ENCODE results near the gene WNT3A.

The WNT3A gene

DNA sequence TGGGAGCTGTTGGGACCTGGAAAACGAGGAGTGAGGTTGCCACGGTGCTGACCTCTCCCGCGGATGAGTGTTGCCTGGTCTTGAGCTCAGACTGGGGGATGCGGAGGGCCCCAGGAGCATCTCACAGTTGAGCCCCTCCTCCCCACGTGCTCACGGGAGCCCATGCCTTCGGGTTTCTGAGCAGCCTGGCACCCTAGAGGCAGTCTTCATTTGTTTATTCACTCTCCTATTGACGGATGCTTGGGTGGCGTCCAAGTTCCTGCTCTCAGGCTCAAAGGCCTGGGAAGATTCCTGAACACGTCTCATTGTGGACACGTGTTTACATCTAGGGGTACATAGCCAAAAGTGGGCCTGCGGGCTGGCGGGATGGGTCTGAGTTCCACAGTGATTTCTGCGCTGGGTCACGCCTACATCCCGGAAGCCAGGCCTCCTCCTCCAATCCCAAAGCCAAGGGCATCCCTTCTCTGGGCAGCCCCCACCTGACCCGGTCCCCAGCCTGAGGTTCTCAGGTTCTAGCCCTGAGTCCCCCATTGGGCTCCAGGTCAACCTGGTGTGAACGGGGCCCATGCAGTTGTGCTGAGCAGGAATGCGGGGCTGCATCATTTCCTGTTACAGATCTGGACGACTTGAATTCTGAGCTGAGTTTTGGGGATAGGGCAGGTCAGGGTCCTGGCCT, 14.7 kb downstream of the WNT3A start:
- TF ChIP-seq, protein P1, sequence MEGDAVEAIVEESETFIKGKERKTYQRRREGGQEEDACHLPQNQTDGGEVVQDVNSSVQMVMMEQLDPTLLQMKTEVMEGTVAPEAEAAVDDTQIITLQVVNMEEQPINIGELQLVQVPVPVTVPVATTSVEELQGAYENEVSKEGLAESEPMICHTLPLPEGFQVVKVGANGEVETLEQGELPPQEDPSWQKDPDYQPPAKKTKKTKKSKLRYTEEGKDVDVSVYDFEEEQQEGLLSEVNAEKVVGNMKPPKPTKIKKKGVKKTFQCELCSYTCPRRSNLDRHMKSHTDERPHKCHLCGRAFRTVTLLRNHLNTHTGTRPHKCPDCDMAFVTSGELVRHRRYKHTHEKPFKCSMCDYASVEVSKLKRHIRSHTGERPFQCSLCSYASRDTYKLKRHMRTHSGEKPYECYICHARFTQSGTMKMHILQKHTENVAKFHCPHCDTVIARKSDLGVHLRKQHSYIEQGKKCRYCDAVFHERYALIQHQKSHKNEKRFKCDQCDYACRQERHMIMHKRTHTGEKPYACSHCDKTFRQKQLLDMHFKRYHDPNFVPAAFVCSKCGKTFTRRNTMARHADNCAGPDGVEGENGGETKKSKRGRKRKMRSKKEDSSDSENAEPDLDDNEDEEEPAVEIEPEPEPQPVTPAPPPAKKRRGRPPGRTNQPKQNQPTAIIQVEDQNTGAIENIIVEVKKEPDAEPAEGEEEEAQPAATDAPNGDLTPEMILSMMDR (conservative IDR thresholded peaks at IDR 0.05), result no peak
- TF ChIP-seq ZFX (IDR thresholded peaks at IDR 0.05), result no peak
- H3K27ac ChIP-seq, result no peak overlapping the region

DNA sequence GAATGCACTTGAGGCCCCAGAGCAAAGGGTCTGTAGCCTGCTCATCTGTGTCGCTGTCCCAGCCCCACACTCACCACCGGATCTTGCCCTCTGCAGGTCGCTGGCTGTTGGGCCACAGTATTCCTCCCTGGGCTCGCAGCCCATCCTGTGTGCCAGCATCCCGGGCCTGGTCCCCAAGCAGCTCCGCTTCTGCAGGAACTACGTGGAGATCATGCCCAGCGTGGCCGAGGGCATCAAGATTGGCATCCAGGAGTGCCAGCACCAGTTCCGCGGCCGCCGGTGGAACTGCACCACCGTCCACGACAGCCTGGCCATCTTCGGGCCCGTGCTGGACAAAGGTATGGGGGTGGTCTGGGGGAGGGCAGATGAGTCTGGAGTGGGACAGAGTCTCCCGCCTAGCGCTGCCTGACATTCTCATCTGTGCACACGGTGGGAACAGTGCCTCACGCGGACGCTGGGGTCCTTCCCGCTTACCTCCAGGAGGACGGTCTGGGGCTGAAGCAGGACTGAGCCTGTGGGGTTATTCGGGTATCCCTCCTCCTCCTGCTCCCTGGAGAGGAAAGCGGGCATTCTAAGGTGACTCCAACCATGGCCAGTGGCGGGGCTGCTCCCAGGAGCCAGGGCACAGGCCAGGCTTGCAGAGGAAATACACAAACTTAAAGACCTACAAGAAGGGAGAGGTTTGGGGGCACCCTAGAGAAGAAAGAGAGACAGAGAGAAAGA, 15.9 kb downstream of the WNT3A start:
- TF ChIP-seq, protein P1 (conservative IDR thresholded peaks at IDR 0.05), result no peak
- no peak overlapping the region for H3K27ac ChIP-seq

DNA sequence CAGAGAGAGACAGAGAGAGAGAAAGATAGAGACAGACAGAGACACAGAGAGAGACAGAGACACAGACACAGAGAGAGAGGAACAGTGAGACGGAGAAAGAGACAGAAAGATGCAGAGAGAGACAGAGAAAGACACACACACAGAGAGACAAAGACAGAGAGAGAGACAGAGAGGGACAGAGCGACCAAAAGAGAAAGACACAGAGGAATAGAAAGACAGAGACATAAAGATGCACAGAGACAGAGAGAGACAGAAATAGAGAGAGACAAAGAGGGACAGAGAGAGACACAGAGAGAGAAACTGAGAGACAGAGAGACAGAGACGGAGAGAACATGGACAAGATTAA, 16.5 kb downstream of the WNT3A start:
- no peak overlapping the region for H3K27ac ChIP-seq
- TF ChIP-seq ZFX (IDR thresholded peaks at IDR 0.05), result no peak
- TF ChIP-seq, protein P1 (conservative IDR thresholded peaks at IDR 0.05), result no peak

DNA sequence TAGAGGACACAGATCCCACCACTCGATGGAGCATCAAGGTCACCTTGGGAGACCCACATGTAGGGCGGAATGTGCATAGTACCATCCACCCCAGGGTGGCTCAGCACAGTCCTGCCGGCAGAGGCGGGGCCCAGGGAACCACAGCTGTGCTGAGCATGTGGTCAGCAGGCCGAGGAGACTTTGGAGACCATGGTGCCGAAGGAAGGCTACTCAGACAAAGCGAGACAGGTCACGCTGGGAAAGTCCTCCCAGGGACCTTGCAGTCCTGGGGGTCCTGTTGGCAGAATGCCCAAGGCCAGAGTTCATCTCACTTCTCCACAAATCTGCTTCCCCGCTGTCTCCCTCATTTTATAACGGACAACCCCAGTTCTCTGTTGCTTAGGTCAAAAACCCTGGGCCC, 22.5 kb downstream of the WNT3A start:
- no peak for TF ChIP-seq ZFX (IDR thresholded peaks at IDR 0.05)
- TF ChIP-seq, protein P1 (conservative IDR thresholded peaks at IDR 0.05), result no peak
- H3K27ac ChIP-seq, result no peak overlapping the region

DNA sequence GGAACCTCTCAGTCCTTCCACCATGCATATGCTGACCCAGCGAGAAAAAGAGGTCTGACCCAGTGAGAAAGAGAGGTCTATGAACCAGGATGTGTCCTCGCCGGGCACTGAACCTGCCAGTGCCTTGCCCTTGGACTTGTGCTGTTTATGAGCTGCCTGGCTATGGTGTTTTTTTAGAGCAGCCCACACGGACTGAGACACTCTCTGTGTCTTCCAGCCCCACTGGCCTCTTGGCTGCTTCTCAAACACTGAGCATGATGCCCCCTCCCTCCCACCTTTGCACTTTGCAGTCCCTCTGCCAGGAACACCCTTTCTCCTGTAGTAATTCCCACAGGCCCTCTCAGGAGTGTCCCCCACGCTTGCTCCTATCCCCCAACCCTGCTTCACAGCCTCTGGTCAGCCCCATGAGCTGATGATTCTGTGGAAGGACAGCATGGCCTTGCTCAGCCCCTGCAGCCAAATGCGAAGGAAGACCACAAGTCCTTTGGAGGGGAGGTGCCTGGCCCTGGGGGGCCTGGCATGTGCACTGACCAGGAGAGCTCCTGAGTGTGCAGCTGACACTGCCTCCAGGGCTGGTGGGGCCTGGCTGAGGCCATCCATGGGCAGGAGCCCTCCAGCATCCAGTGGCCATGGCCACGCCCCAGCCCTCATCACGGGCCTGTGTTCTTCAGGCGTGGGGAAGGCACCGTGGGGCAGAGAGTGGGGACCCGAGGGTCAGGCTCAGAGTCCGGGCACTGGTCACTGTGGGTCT, 23.8 kb downstream of the WNT3A start:
- TF ChIP-seq, protein P1 (conservative IDR thresholded peaks at IDR 0.05), result no peak
- no peak for TF ChIP-seq ZFX (IDR thresholded peaks at IDR 0.05)
- no peak overlapping the region for H3K27ac ChIP-seq

DNA sequence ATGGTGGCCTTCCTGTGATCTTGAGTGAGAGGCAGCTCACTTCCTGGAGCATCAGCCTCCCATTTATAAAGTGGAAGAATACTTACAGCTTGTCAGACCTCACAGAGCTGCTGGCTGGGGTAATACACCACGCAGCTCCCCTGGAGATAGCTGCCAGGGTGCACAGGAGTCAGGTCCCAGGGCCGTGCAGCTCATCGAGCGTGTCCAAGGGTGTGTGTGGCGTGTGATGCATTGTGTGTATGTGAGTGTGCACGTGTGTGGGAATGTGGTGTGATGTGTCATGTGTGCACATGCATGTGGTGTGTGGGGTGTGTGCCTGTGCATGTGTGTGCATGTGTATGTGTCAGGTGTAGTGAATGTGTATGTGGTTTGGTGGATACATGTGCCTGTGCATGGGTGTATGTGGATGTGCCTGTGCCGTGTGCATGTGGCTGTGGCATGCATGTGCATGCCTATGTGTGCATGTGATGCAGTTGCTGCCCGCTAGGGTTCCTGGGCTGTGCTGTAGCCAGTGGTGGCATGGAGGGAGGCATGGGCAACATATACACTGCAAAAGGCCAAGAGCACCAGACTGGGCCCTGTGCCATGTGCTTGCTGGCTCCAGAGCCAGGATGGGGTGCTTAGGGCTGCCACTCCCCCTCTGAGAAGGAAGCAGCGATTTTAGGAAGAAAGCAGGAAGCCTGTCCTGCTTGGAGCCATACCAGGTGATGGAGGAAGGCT, 24.6 kb downstream of the WNT3A start:
- no peak overlapping the region for H3K27ac ChIP-seq
- TF ChIP-seq, protein P1 (conservative IDR thresholded peaks at IDR 0.05), result no peak; the same call in 1 of the 2 replicates
- TF ChIP-seq ZFX (IDR thresholded peaks at IDR 0.05), result no peak

Data from C4-2B (cell line).